OCI-LY1 (cell line): Measurements from ENCODE around the gene HOXA7.

ENCODE experiments used
- H2AFZ ChIP-seq: fragments of 200-600 bp; sonication (generic), shearing (Covaris generic); 2 replicates; pipeline ENCODE4 v1.6.0; 2014; ENCODE audit warnings: antibody characterized with exemption, mild to moderate bottlenecking, low read length
- H3F3A ChIP-seq: fragments of 200-600 bp; sonication (generic), shearing (Covaris generic); 2 replicates; pipeline ENCODE4 v1.6.0; 2014; ENCODE audit warnings: mild to moderate bottlenecking, antibody characterized with exemption, low read length, moderate library complexity; ENCODE audit not compliant: insufficient read depth
- H3K27ac ChIP-seq: fragments of 200-600 bp; sonication (generic); 2 replicates; pipeline ENCODE4 v1.5.1; 2014; ENCODE audit warnings: low read length, mixed run types, mild to moderate bottlenecking, low read depth; ENCODE audit not compliant: poor library complexity, severe bottlenecking
- H3K27me3 ChIP-seq: fragments of 200-600 bp; sonication (generic); 2 replicates; pipeline ENCODE4 v1.6.0; 2014; ENCODE audit warnings: antibody characterized with exemption, mild to moderate bottlenecking, low read length, moderate library complexity; ENCODE audit not compliant: insufficient read depth
- H3K36me3 ChIP-seq: fragments of 200-600 bp; sonication (generic); 2 replicates; pipeline ENCODE4 v1.6.1; 2014; ENCODE audit warnings: mild to moderate bottlenecking, antibody characterized with exemption, low read length, moderate library complexity, mixed read lengths; ENCODE audit not compliant: insufficient read depth
- H3K4me1 ChIP-seq: fragments of 200-600 bp; sonication (generic); 2 replicates; pipeline ENCODE4 v1.5.1; 2014; ENCODE audit warnings: mild to moderate bottlenecking, low read length, moderate library complexity; ENCODE audit not compliant: insufficient read depth, severe bottlenecking
- H3K4me2 ChIP-seq: fragments of 200-600 bp; sonication (generic), shearing (Covaris generic); 2 replicates; pipeline ENCODE4 v1.6.1; 2014; ENCODE audit warnings: low read length
- H3K4me3 ChIP-seq: fragments of 200-600 bp; sonication (generic); 2 replicates; pipeline ENCODE4 v1.5.1; 2014; ENCODE audit warnings: low read length, low read depth, mild to moderate bottlenecking, mixed read lengths; ENCODE audit not compliant: poor library complexity, severe bottlenecking
- H3K79me2 ChIP-seq: fragments of 200-600 bp; shearing (Covaris generic); 2 replicates; pipeline ENCODE4 v1.6.1; 2016; ENCODE audit warnings: mixed run types, low read length, mixed read lengths; ENCODE audit not compliant: insufficient read depth
- H3K9ac ChIP-seq: fragments of 200-600 bp; sonication (generic), shearing (Covaris generic); 2 replicates; pipeline ENCODE4 v1.6.1; 2014; ENCODE audit warnings: mild to moderate bottlenecking, low read length, mixed read lengths
- H3K9me2 ChIP-seq: fragments of 200-600 bp; sonication (generic), shearing (Covaris generic); 2 replicates; pipeline ENCODE4 v1.6.1; 2014; ENCODE audit warnings: low read depth, mild to moderate bottlenecking, low read length, mixed read lengths
- H3K9me3 ChIP-seq: fragments of 200-600 bp; shearing (Covaris generic); 2 replicates; pipeline ENCODE4 v1.6.1; 2014; ENCODE audit warnings: low read length, mixed read lengths
- H4K20me1 ChIP-seq: fragments of 200-600 bp; sonication (generic), shearing (Covaris generic); 2 replicates; pipeline ENCODE4 v1.6.0; 2016; ENCODE audit warnings: mild to moderate bottlenecking, low read length; ENCODE audit not compliant: insufficient read depth
- EZH2 ChIP-seq: fragments of 200-600 bp; sonication (generic), shearing (Covaris generic); IDR thresholded peaks from 2 replicates; pipeline ENCODE4 v1.8.0; 2017; ENCODE audit warnings: borderline replicate concordance, mixed run types, mild to moderate bottlenecking, antibody characterized with exemption, low read length, moderate library complexity, mixed read lengths
- TF ChIP-seq, protein P1 (sequence below): fragments of 200-600 bp; sonication (generic), shearing (Covaris generic); IDR thresholded peaks from 2 replicates; pipeline ENCODE4 v1.5.1; 2017; ENCODE audit warnings: mild to moderate bottlenecking, antibody characterized with exemption, low read length, moderate library complexity, mixed read lengths

The HOXA7 gene

DNA sequence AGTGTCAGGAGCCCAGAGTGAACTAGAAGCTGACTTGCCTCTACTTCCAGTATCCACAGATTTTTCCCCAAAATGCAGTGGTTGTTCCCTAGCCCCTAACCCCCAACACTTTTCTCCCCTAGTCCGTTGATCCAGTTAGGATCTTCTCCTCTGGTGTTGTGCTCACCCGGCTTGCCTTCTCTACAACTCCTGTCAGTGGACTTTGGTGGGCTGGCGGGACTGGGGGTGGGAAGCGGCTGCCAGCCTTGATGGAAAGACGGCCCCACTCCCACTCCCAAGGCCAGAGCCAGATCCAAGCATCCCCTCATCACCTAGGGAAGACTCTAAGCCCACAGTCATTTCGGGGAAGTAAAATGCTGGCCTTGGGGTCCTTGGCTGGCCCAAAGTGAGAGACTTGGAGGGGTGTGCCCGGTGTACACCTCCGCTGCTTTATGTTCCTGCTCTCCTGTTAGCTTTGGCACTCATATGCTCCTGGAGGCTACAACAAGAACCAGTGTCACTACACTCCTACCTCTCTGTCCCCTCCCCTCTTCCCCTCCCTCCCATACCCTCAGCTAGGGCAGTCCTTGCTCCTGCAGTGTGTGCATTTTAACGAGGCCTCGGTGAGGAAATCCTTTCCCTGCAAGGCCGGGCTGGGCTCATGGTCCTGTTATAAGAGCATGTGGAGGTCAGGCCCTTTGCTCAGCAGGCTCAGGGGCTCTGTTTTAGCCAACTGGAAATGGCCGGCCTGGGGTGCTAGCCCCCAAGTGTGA, 18.6 kb upstream of the HOXA7 start:
- H3K36me3 ChIP-seq: no peaks in the 10 kb centered on the region
- H3K4me3 ChIP-seq: no peak overlapping the region
- H3K9me2 ChIP-seq: no peaks in the 10 kb centered on the region
- no peaks in the 10 kb centered on the region for H3K79me2 ChIP-seq
- TF ChIP-seq EZH2: no peak
- TF ChIP-seq, protein P1, sequence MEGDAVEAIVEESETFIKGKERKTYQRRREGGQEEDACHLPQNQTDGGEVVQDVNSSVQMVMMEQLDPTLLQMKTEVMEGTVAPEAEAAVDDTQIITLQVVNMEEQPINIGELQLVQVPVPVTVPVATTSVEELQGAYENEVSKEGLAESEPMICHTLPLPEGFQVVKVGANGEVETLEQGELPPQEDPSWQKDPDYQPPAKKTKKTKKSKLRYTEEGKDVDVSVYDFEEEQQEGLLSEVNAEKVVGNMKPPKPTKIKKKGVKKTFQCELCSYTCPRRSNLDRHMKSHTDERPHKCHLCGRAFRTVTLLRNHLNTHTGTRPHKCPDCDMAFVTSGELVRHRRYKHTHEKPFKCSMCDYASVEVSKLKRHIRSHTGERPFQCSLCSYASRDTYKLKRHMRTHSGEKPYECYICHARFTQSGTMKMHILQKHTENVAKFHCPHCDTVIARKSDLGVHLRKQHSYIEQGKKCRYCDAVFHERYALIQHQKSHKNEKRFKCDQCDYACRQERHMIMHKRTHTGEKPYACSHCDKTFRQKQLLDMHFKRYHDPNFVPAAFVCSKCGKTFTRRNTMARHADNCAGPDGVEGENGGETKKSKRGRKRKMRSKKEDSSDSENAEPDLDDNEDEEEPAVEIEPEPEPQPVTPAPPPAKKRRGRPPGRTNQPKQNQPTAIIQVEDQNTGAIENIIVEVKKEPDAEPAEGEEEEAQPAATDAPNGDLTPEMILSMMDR: no peak
- no peak overlapping the region for H3K9ac ChIP-seq
- no peaks in the 10 kb centered on the region for H3F3A ChIP-seq
- no peaks in the 10 kb centered on the region for H3K9me3 ChIP-seq
- no peaks in the 10 kb centered on the region for H4K20me1 ChIP-seq
- no peak overlapping the region for H3K4me2 ChIP-seq
- H3K4me1 ChIP-seq: peaks cover 16% of the 10 kb centered on the region
- H3K27me3 ChIP-seq: peaks cover 9% of the 10 kb centered on the region; the same call in 1 of the 2 replicates
- no peak overlapping the region for H3K27ac ChIP-seq
- no peak overlapping the region for H2AFZ ChIP-seq

GRCh38 chr7:27173956-27174873, 17.7 kb upstream of the HOXA7 start, which contains the start of gene HOXA10:
HOXA10 (minus strand) TSS chr7:27174320; CDS start chr7:27174306, 14 bp downstream.
- TF ChIP-seq, protein P1: no peak
- TF ChIP-seq EZH2: no peak
- Histone ChIP-seq H3F3A (no peaks in the 10 kb centered on the region), H3K27ac (no peak within 1 kb of the TSS), H3K4me1 (peaks cover 16% of the 10 kb centered on the region), H3K4me3 (peak within 1 kb of the TSS; percentile 67), H2AFZ (peak within 1 kb of the TSS; percentile 13; the same call in 1 of the 2 replicates), H3K9me2 (no peaks in the 10 kb centered on the region), H3K79me2 (no peaks in the 10 kb centered on the region), H3K9me3 (no peaks in the 10 kb centered on the region), H3K4me2 (peak within 1 kb of the TSS; percentile 90), H3K9ac (peak within 1 kb of the TSS; percentile 61), H3K27me3 (peaks cover 9% of the 10 kb centered on the region; the same call in 1 of the 2 replicates), H4K20me1 (no peaks in the 10 kb centered on the region), H3K36me3 (no peaks in the 10 kb centered on the region)

DNA sequence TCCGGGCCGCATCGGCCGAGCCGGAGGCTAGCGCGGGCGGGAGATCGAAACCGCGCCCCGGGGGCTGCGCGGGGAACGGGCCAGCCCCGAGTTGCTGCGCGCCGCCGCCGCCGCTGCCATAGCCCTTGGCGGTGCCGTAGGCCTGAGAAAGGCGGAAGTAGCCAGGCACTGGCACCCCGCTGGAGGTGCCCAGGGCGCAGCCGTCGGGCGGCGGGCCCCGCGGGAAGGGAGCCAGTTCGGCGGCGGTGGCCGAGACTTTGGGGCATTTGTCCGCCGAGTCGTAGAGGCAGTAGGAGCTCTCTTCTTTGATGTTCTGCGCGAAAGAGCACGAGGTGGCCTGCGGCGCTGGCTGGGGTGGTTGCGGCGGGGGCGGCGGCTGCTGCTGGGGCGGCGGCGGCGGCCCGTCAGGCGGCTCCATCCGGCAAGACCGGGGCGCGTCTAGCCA, 17.1 kb upstream of the HOXA7 start:
- peak overlapping the region; percentile 13; the same call in 1 of the 2 replicates for H2AFZ ChIP-seq
- no peaks in the 10 kb centered on the region for H3K9me2 ChIP-seq
- H3K9me3 ChIP-seq: no peaks in the 10 kb centered on the region
- peak overlapping the region; percentile 61 for H3K9ac ChIP-seq
- peaks cover 16% of the 10 kb centered on the region for H3K4me1 ChIP-seq
- peak overlapping the region; percentile 67 for H3K4me3 ChIP-seq
- H4K20me1 ChIP-seq: no peaks in the 10 kb centered on the region
- no peaks in the 10 kb centered on the region for H3K36me3 ChIP-seq
- peak overlapping the region; percentile 90 for H3K4me2 ChIP-seq
- no peak overlapping the region for H3K27ac ChIP-seq
- TF ChIP-seq, protein P1: no peak
- no peak for TF ChIP-seq EZH2
- no peaks in the 10 kb centered on the region for H3K79me2 ChIP-seq
- peaks cover 9% of the 10 kb centered on the region; the same call in 1 of the 2 replicates for H3K27me3 ChIP-seq
- H3F3A ChIP-seq: no peaks in the 10 kb centered on the region
